SK-N-MC (cell line): ENCODE data around the gene PRDM15.

ENCODE experiments used
- DNase-seq: peaks from one replicate; pipeline ENCODE4 v3.0.0-alpha.2; 2011; ENCODE audit warnings: low read depth, low spot score
- H3K27ac ChIP-seq: fragments of 200-600 bp; sonication (generic); 2 replicates; pipeline ENCODE4 v1.5.1; 2016; ENCODE audit warnings: mixed run types
- H3K36me3 ChIP-seq: fragments of 200-600 bp; sonication (generic); 2 replicates; pipeline ENCODE4 v1.6.1; 2017; ENCODE audit warnings: antibody characterized with exemption, low read length, mixed read lengths; ENCODE audit not compliant: insufficient read depth
- H3K4me3 ChIP-seq: fragments of 200-600 bp; sonication (generic); 2 replicates; pipeline ENCODE4 v1.5.1; 2016
- H3K9ac ChIP-seq: fragments of 200-600 bp; sonication (generic); 2 replicates; pipeline ENCODE4 v1.8.0; 2017; ENCODE audit warnings: mixed run types, mixed read lengths; ENCODE audit not compliant: insufficient read length
- H3K9me3 ChIP-seq: fragments of 200-600 bp; sonication (generic); 2 replicates; pipeline ENCODE4 v1.6.1; 2017; ENCODE audit warnings: low read depth, mild to moderate bottlenecking, antibody characterized with exemption, low read length, moderate library complexity, mixed read lengths
- EZH2 ChIP-seq: fragments of 200-600 bp; sonication (generic); IDR thresholded peaks from one replicate; pipeline ENCODE4 v1.6.1; 2017; ENCODE audit warnings: antibody characterized with exemption
- FOXP2 ChIP-seq: optimal IDR thresholded peaks from 2 replicates; pipeline ENCODE3; 2011; ENCODE audit warnings: mild to moderate bottlenecking, moderate library complexity; ENCODE audit not compliant: insufficient read depth; ENCODE audit errors: extremely low read length, control extremely low read depth
- POLR2AphosphoS5 ChIP-seq: IDR thresholded peaks from 2 replicates; pipeline ENCODE4 v1.6.1; 2012; ENCODE audit warnings: mild to moderate bottlenecking, low read depth, low read length, borderline replicate concordance

Gene PRDM15

GRCh38 chr21:41751611-41752011 lies 127.5 kb downstream of the PRDM15 start:
- Histone ChIP-seq H3K36me3 (peaks cover 80% of the 10 kb centered on the region), H3K9ac (no peak overlapping the region), H3K4me3 (no peak overlapping the region), H3K9me3 (no peaks in the 10 kb centered on the region), H3K27ac (0 out of 2 replicates have a peak overlapping the region, but pooled peaks have one; percentile 16)
- DNase-seq, result no peak
- TF ChIP-seq EZH2 (no peak), FOXP2 (no peak), POLR2AphosphoS5 (no peak)

DNA sequence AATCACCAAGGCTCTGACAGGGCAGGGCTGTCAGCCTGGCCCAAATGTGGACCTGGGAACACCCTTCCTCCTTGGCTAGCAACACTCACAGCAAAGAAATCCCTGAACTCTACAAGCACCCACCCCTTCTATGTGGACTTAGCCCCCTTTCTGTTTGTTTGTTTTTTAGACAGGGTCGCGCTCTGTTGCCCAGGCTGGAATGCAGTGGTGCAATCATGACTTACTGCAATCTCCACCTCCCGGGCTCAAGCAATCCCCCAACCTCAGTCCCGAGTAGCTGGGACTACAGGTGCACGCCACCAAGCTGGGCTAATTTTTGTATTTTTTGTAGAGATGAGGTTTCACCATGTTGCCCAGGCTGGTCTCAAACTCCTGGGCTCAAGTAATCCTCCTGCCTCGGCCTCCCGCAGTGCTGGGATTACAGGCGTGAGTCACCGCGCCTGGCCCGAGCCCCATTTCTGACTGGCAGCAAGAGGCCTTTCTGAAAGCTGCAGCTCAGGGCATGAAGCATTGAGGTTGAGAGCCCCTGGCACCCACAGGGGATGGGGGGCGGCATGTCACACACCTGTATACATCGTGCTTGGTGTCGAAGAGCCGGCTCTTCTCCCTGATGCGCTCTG lies 128.5 kb downstream of the PRDM15 start:
- Histone ChIP-seq H3K9ac (no peak overlapping the region), H3K4me3 (no peak overlapping the region), H3K9me3 (no peaks in the 10 kb centered on the region), H3K36me3 (peaks cover 80% of the 10 kb centered on the region), H3K27ac (no peak overlapping the region)
- TF ChIP-seq FOXP2 (no peak), EZH2 (no peak)
- DNase-seq, result no peak

- Histone ChIP-seq H3K27ac (no peak overlapping the region), H3K9me3 (no peaks in the 10 kb centered on the region), H3K4me3 (no peak overlapping the region), H3K36me3 (peaks cover 80% of the 10 kb centered on the region), H3K9ac (no peak overlapping the region)
- no peak for DNase-seq
- TF ChIP-seq FOXP2 (no peak), POLR2AphosphoS5 (no peak), EZH2 (no peak)
These were observed 129.1 kb downstream of the PRDM15 start for GRCh38 chr21:41750051-41750450.

DNA sequence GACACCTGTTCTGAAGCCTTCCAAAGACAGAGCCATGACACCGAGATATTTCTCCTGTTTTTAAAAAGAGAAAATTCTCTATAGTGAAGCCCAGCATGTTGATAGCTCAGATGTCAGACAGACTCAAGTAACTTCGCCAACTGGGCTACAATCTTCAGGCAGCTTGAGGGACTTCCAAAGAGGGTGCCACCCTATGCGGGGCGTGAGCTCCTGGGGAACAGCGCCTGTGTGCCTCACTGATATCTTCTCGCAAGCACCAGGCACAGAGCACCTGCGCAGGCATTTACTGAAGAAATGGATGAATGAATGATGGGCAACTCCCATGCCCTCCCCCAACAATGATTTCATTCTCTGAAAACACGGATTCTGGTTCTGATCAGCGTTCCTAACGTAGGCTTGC lies 129.9 kb downstream of the PRDM15 start:
- TF ChIP-seq FOXP2 (no peak), POLR2AphosphoS5 (no peak), EZH2 (no peak)
- Histone ChIP-seq H3K9me3 (no peaks in the 10 kb centered on the region), H3K36me3 (peaks cover 80% of the 10 kb centered on the region), H3K27ac (no peak overlapping the region), H3K4me3 (no peak overlapping the region), H3K9ac (no peak overlapping the region)
- DNase-seq, result no peak
